HG02798 (cell line): Measurements from ENCODE around the gene CYP2S1.
"Not testable (repeated sequence)": the region's sequence is repeated elsewhere in the genome, so short reads cannot be mapped to it uniquely, and the experiment has no call there.

Experiments used
- ATAC-seq: cut with Tn5 transposase; IDR thresholded peaks from one replicate; pipeline ENCODE4 v1.9.1; 2021; ENCODE audit warnings: mild to moderate bottlenecking; ENCODE audit not compliant: unreplicated experiment, poor library complexity

CYP2S1 gene

GRCh38 chr19:41224632-41225031 lies 31.6 kb downstream of the CYP2S1 start:
- no peak for ATAC-seq

- no peak for ATAC-seq
Observed at GRCh38 chr19:41225238-41226052, 32.4 kb downstream of the CYP2S1 start.

DNA sequence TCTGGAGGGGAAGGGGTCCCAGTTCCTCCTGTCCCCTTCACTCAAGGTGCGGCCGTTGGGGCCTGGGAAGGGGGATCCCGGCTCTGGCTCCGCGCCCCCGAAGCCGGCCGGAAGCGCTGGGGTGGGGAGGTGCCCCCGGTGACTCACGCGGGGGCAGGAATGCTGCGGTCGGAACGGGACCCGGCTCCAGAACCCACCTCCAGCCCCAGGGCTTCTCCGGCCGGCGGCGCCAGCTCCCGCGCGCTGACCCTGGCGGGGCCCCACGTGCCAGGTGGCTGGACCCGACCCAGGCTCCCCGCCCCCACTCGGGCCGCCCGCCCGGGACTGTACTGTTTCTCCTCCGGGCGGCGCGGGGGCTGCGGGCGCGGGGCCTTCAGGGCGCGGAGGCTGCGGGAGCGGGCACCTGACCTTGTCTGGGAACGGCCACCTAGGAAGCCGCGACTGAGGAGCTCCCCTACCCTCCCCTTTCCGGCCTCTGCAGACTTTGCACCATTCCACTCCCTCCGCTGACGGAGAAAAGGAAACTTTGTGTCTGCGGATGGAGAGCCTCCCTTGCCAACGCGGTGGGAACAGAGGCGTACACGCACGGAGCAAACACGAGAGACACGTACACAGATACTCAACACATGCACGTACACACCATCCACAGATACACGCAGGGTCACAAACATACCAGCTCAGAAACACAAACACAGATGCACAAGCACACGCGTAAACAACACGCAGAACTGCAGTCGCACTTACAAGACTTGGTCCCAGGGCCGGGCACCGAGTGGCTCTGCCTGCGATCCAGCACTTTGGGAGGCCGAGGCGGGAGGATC lies 33.2 kb downstream of the CYP2S1 start:
- ATAC-seq = no peak

DNA sequence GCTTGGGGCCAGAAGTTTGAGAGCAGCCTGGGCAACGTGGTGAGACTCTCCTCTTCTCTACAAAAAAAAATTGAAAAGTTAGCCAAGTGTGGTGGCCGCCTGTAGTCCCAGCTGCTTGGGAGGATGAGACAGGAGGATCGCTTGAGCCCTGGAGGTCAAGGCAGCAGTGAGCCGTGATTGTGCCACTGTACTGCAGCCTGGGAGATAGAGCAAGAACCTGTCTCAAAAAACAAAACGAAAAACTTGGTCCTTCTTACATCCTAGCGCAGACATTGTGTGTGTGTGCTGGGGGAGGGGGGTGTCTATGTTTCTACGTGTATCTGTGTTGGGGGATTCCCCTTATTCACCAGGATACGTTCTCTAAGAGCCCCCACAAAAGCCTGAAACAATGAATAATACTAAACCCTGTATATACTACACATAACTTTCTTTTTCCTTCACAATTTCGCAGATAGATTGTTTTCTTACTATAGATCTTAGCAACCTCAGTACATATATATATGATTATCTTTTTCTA lies 33.9 kb downstream of the CYP2S1 start:
- ATAC-seq = no peak

- ATAC-seq = no peak
Observed at GRCh38 chr19:41228486-41228885, 35.5 kb downstream of the CYP2S1 start.

DNA sequence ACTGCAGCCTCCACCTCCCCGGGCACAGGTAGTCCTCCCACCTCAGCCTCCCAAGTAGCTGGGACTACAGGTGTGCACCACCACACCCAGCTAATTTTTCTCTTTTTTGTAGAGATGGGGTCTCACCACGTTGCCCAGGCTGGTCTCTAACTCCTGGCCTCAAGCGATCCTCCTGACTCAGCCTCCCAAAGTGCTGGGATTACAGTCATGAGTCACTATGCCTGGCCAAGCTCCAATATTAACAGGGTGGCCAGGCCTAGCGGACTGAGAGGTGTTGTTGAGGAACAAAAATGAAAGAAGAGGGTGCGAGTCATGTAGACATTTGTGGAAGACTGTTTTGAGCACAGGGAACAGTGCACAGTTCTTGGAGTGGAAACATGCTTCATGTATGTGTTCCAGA lies 36.3 kb downstream of the CYP2S1 start:
- not testable (repeated sequence) for ATAC-seq

DNA sequence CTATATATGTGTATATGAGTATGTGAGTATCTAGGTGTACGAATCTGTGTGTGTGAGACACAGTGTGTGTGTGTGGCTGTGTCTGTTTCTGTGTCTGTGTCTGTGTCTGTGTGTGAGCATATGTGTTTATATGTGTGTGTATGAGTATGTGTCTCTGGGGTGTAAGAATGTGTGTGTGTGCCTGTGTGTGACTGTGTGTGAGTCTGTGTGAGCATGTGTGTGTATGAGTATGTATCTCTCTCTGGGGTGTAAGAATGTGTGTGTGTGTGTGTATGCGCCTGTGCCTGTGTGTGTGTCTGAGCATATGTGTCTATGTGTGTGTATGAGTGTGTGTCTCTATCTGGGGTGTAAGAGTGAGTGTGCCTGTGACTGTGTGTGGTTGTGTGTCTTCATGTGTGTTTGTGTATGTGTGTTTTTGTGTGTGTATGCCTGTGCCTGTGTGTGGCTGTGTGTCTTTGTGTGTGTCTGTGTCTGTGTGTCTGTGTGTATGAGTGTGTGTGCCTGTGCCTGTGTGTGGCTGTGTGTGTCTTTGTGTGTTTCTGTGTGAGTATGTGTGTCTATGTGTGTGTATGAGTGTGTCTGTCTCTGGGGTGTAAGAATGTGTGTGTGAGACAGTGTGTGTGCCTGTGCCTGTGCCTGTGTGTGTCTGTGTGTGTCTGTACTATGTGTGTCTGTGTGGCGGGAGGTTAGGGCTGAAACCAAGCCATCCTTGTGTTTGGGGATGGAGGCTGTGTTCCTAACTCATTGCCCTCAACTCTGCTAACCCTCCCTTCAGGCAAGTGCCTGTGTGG lies 37.2 kb downstream of the CYP2S1 start:
- ATAC-seq = no peak

- ATAC-seq = no peak
Observed at GRCh38 chr19:41232686-41233085, 39.7 kb downstream of the CYP2S1 start.

DNA sequence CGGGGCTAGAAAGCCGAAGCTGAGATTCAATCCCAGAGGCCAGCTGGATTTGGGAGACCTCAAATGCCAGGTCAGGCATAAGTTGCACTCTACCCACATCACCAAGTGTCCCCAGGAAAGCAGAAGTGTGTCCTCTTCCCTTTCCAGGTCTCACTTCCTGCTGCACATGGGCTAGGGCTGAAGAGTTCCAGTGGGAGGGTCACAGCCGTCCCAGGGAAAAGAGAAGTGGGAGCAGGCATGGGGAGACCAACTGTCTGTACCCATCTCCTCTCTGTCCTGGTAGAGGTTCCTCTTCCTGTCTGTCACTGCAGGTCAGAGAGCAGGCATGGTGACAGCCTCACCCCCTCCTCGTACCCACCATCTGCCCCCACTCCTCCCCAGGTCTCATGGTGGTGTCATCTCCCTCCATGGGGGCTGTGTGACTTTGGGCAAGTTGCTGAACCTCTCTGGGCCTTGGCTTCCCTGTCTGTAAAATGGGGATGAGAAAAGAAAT lies 40.8 kb downstream of the CYP2S1 start:
- no peak for ATAC-seq

DNA sequence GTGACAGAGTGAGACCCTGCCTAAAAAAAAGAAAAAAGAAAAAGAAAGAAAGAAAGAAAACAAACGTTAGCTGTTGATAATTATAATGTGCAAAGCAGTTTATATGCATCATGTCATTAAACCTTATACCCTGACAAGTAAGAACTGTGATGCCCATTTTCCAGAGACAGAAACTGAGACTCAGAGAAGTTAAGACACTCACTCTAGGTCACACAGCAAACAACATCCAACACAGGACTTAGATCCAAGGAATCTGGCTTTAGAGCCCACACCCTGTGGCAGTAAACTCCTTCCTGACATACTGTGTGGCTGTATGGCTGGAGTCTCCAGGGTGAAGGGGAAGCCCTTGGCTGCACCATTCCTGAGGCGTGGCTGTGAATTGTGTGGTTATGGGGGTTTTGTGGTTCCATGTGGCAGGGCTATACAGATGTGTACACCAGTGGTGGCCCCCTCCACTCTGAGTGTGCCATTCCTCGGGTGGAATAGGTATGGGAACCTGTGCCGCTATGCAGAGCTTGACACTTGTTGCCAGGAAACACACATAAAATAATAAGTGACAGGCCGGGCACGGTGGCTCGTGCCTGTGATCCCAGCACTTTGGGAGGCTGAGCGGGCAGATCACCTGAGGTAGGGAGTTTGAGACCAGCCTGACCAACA lies 41.6 kb downstream of the CYP2S1 start:
- no peak for ATAC-seq

DNA sequence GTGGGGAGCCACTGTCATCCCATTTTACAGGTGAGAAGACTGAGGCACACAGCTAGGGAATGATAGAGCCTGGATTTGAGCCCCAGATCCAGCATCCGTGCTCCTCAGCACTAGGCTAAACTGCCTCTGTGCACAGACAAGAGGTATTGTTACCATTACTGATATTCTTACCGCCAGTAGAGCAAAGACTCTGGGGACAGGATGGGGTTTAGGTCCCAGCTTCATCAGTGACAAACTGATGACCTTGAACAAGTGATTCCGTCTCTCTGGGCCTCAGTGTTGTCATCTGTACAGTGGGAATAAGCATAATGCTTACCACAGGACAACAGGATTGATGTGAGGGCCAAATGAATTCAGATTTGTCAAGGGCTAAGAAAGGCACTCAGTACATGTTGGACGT lies 42.5 kb downstream of the CYP2S1 start:
- ATAC-seq = no peak

DNA sequence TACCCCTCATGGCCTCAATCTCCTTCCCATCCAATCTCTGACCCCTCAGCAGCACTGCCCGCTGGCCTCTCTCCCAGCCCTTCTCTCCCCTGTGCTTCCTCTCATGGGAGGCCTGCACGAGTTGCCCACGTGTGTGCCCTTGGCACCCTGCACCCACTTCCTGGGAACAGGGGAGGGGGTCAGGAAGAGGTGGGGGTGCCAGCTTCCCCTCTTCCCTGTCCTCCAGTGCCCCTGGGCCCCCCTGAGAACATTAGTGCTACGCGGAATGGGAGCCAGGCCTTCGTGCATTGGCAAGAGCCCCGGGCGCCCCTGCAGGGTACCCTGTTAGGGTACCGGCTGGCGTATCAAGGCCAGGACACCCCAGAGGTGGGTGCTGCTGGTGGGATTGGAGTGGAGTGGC lies 45.2 kb downstream of the CYP2S1 start:
- no peak for ATAC-seq

DNA sequence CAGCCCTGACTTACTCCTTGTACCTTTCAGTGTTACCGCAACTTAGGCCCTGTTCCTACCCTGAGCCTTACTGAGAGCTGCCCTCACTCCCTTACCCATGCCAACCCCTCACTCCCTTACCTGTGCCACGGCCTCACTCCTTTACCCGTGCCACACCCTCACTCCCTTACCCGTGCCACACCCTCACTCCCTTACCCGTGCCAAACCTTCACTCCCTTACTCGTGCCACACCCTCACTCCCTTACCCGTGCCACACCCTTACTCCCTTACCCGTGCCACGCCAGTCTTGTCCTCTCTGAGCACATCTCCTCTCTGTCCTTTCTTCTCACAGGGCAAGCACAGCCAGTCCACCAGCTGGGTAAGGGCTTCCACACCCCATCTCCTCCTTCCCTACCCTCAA lies 46.3 kb downstream of the CYP2S1 start:
- ATAC-seq = no peak

DNA sequence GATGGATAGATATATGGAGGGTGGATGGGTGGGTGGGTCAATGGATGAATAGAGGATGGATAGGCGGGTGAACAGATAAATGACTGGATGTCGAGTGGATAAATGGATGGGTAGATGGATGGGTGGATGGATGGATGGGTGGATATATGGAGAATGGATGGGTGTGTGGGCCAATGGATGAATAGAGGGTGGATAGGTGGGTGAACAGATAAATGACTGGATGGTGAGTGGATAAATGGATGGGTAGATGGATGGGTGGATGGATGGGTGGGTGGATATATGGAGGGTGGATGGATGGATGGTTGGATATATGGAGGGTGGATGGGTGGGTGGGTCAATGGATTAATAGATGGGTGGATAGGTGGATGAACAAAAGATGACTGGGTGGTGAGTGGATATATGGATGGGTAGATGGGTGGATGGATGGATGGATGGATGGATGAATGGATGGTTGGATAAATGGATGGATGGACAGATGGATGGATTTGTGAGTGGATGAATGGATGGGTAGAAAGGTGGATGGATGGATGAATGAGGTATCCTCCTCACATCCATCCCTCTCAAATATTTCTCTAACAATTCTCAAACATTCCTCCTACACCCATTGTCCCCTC lies 47.0 kb downstream of the CYP2S1 start:
- ATAC-seq = no peak

DNA sequence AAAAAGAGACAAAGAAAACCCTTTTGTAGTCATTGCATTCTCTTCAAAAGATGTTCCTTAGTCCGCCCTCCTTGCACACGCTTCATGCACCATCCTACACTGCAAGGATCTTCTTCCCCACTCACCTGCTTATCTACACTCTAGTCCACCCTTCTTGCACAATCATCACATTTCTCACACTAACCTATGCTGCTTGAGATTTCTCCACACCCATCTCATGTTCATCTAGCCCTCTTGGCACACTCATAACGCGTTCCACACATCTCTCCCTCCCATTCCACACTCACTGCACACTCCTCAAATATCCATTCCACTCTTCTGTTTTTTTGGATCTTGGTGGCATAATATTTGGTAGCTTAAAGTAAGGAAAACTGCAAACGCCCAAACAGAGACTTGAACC lies 48.8 kb downstream of the CYP2S1 start:
- no peak for ATAC-seq

DNA sequence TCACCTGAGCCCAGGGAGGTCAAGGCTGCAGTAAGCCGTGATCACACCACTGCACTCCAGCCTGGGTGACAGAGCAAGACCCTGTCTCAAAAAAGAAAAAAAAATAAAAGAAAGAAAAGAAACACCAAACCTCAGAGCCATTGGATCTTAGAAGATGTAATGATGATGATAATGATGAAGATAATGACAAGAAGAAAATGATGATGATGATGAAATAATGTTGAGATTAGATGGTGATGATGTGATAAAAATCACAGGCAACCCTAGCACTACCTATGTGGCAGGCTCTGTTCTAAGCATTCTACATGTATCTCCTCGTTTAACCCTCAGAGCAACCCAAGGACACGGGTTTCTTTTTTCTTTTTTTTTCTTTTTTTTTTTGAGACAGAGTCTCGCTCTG lies 51.1 kb downstream of the CYP2S1 start:
- no peak for ATAC-seq

DNA sequence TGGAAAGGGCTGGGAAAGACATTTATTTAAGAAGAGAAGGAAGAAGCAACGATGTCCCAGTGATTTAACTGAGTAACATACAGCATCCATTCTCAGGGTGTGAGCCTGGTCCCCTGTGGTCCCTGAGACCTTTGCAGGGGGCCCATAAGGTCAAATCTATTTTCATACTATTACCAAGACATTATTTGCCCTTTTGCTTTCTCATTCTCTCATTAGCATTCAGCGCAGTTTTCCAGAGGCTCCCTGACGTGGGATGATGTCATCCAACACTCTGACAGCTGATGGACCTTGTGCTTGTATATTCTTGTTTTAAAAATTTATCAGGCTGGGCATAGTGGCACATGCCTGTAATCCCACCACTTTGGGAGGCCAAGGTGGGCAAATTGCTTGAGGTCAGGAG lies 52.8 kb downstream of the CYP2S1 start:
- no peak for ATAC-seq

- no peak for ATAC-seq
Observed at GRCh38 chr19:41248895-41249294, 55.9 kb downstream of the CYP2S1 start.

DNA sequence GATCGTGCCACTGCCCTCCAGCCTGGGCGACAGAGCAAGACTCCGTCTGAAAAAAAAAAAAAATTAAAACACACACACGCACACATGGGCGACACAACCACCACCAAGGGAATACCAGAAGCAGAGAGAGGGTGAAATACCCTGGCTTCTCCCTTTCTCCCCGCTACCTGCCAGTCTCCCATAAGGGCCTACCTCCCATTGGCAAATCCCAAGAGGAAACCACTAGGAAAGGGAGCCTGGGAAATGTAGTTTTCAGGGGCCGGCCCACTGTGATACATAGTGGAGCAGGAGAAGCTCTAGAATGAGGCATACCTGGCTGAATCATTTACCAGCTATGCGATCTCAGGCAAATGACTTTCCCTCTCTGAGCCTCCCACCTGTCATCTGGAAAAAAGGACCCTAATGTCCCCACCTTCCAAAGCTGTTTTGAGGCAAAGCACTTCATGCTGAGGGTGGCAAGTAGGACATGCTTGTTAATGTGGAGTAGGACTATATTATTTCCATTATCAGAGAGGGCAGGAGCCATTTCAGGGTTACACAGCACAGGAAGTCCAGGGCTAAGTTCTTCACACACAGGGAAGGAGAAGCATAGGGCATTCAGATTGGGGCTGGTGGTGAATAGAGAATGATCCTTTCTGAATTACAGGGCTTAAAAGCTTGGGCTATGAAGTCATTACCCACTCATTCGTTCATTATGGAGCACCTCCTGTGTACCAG lies 56.8 kb downstream of the CYP2S1 start:
- ATAC-seq = no peak
